ENCODE results near the gene IQCN.
A peak's percentile ranks its signal among the peaks of the same experiment; 100 is the strongest.

IQCN gene

DNA sequence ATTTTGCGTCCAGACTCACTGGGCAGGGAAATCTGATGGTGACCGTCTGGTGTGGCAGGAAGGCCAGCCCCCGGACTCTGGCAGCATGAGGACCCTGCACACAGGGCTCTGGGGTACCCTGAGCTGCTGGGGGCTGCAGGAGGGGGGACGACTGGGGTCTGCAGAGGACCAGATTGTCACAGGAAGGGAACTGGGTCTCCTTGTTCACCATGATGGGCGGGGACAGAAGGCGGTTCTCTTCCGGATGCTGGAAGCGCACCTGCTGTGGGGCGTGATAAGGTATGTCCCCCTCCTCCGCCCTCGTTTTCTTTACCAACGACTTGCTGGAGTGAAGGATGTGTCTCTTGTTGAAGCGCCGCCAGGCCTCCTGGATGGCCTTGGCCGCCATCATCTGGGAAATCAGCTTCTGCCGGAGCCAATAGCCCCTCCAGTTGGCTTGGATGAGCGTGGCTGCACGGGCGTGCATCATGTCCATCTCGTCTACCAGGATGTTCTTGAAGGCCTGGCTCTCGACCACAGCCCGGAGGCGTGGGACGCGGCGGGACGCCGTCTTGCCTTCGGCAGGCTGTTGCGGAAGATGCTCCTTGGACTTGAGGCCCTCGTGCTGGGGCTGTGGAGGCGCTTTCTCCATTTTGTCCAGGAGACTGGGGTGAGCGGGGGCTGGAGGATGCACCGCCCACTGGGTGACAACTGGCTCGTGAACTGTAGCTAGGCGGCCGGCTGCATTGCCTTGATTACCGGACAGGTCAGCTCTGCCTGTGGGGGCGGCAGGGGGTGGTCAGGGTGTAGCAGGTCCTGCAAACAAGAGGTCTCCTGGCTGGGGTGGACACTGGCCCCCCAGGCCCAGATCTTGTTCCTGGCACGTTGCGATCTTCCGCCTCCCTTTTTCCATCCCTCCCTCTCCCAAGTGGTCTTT, 7.2 kb downstream of the IQCN start:
- DNase-seq (ENCODE audit: low read depth in 2 of 2) = no peak

DNA sequence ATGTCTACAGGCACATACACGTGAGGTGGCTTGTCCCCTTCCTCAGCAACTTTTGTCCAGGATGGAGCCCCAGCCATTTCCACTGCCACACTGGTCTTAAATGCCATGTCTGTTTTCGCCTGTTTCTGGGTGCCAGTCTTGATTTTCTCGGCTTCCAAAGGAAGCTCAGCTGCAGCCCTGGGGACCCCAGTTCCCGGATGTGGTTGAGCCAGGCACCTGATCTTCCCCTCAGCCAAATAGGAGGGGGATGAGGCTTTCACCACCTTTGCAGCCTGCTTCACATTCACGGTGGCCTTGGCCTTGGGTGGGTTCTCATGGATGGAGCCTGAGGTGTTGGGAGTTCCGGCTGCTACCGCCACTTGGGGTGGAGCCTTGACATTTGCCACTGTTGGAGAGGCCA, 8.7 kb downstream of the IQCN start:
- no peak for DNase-seq (ENCODE audit: low read depth in 2 of 2)

DNA sequence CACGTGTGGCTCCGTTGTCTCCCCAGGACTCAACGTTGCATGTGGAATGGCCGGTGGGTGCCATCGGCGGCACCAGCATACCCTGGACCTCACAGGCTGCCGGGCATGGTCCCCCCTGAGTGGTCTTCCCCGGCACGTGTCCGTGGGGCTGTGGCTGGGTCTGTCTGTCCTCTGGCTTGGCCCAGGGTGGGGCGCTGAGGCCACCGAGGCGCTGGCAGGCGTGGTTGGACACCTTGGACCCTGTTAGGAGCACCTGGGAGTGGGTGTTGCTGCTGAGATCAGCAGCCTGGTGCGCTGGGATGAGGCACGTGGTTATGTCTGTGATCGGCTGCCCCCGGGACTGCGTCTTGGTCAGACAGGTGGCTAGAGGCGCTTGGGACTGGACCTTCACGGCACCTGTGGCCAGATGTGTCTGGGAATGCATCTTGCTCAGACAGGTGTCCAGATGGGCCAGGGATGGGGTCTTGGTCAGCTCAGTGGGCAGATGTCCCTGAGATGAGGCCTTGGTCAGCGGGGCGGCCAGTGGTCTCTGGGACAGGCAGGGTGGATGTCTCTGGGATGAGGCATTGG, 9.2 kb downstream of the IQCN start:
- no peak for DNase-seq (ENCODE audit: low read depth in 2 of 2)

DNA sequence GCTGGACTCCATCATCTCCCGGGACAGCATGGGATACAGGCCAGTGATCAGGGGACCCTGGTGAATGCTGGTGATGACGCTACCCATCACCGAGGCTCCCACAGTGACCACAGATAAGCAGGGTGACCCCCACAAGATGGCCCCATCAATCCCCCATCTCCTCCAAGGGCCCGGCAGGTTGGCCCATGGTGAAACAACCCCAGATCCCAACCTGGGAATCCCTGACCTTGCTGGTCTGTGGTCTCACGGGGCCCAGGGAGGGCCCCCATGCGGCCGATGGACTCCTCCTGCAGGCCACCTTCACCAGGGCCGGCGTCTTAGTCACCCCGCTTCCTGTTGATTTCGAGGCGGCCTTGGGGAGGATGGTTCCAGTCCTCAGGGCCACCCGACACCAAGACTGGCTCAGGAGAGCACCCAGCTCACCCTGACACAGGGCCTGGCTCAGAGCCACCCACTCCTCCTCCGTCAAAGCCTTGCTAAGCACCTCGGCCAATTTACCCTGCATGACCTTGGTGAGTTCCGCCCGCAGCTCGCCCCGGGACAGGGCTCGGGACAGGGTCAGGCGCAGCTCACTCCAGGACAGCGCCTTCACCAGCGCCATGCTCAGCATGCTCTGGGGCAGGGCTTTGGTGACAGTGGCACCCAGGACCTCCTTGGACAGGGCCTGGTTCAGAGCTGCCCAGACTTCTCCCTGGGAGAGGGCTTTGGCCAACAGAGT, 10.0 kb downstream of the IQCN start:
- no peak for DNase-seq (ENCODE audit: low read depth in 2 of 2)

DNA sequence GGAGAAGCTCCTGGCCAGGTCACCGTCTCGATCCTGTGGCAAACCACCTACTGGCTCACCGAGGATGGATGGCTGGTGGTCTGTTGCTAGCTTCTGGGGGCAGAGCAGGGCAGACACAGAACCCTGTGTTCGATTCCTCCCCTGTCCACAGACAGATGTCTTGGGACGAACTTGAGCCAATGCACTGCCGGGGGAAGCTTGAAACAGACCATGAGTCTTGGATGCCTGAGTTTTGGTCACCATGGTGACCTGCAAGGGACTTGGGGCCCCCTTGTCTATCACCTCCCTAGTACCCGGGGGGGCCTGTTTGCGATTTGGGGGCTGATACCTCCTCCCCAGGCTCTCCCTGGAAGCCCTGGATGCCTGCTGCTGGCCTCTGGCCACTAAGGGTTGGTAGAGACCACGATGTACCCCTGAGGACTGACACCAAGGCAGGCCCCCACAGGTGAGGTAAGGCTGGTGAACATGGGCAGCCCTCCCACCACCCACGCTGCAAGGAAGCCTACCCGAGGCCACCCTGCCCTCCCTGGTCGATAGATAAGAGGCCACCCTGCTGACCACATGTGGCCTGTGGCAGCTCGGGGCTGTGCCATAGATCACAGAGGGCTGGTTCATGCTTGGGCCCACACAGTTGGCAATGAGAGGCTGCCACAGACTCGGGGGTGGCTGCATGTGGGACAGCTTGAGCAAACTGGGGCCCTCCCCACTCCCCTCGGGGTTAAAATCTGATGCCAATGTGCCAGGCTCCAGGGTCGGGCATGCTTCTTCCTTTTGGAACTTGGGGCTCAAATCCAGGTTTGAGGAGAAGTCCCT, 10.7 kb downstream of the IQCN start:
- no peak for DNase-seq (ENCODE audit: low read depth in 2 of 2)

DNA sequence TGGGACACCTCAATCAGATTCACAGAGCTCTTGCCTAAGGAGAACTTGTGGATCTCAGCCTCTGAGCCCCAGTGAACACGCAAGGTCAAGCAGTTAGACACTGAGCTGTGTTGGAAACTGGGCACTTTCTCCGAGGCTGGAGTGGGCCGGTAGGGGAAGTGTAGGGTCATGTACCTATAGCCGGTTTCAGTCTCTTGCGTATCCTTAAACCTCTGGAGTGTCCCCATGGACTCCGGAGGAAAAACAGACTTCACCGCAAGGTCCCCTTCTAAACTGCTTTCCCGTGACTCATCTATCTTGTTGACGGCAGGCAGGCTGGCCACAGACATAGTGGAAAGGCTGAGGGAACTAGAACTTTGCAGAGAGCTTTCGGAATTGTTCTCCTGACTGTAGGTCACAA, 11.3 kb downstream of the IQCN start:
- DNase-seq (ENCODE audit: low read depth in 2 of 2) = no peak

DNA sequence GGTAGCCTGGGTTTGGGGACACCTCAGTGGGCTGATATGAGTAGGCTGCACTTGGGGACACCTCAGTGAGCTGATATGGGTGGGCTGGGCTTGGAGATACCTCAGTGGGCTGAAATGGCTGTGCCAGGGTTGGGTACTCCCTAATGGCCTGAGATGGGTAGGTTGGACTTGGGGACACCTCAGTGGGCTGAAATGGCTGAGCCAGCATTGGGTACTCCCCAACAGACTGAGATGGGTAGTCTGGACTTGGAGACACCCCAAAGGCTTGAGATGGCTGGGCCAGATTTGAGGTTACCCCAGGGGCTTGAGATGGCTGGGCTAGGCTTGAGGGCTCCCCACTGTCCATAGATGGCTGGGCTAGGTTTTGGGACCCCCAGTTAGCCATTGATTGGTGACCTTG, 12.1 kb downstream of the IQCN start:
- DNase-seq (ENCODE audit: low read depth in 2 of 2) = no peak

DNA sequence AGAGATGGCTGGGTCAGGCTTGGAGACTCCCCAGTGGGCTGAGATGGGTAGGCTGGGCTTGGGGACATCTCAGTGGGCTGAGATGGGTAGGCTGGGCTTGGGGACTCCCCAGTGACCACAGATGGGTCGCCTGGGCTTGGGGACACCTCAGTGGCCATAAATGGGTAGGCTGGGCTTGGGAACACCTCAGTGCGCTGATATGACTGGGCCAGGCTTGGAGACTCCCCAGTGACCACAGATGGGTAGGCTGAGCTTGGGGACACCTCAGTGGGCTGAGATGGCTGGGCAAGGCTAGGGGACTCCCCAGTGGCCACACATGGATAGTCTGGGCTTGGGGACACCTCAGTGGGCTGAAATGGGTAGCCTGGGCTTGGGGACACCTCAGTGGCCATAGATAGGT, 12.8 kb downstream of the IQCN start:
- DNase-seq (ENCODE audit: low read depth in 2 of 2) = no peak

DNA sequence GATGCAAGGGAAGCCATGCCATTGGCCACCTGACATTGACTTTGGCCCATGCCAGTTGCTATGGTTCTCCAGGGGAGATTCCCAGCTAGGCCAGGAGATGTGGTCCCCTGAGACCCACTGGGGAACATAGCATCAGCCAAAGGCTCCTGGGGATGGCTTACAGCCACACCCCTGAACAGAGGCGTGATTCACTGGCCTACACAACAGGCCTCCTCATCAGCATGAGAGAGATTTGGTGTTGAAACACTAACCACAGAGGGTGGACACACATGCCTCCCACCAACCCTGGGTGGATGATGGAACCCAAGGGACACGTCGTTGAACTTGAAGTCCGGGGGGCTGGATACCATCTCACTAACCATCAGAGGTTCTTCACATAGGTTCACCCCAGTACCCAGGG, 14.4 kb downstream of the IQCN start:
- no peak for DNase-seq (ENCODE audit: low read depth in 2 of 2)

DNA sequence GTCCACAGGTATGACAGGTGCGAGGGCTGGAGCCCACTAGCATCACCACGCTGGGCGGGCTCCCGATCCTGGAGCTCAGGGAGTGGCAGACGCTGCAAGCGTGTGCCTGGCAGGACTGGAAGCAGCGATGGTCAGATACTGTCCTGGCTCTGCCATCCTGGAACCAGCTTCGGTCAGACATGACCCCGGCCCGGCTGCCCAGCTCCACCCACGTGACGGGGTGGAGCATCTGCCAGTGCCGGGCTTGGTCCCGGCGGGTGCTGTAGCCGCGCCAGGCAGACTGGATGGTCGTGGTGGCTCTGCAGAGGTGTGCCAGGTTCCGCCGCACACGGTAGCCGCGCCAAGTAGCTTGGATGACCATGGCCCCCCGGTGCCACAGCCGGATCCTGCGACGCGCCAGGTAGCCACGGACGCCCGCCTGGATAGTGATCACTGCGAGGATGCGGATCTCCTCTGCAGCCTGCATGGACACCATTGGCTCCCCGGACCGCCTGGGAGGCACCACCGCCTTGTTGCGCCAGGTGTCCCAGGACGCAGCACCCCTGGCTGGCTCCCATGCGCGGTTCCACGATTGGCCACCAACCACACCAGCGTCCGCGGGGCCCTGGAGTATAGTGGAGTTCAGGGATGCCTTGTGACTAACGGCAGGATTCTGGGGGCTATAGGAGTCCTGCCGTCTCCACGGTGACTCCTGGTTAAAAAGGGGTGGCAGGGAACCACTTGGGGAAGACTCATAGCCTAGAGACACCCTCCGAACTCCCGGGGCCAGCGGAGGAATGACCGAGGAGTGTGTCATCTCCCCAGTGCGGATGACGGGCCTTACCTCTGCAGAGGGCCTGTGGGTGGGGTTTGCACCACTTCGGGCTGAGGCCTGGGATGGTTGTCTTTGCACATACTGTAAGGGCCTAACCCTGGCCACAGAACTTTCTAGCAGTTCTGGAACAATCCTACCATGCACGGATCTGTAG, 16.5 kb downstream of the IQCN start:
- no peak for DNase-seq (ENCODE audit: low read depth in 2 of 2)

DNA sequence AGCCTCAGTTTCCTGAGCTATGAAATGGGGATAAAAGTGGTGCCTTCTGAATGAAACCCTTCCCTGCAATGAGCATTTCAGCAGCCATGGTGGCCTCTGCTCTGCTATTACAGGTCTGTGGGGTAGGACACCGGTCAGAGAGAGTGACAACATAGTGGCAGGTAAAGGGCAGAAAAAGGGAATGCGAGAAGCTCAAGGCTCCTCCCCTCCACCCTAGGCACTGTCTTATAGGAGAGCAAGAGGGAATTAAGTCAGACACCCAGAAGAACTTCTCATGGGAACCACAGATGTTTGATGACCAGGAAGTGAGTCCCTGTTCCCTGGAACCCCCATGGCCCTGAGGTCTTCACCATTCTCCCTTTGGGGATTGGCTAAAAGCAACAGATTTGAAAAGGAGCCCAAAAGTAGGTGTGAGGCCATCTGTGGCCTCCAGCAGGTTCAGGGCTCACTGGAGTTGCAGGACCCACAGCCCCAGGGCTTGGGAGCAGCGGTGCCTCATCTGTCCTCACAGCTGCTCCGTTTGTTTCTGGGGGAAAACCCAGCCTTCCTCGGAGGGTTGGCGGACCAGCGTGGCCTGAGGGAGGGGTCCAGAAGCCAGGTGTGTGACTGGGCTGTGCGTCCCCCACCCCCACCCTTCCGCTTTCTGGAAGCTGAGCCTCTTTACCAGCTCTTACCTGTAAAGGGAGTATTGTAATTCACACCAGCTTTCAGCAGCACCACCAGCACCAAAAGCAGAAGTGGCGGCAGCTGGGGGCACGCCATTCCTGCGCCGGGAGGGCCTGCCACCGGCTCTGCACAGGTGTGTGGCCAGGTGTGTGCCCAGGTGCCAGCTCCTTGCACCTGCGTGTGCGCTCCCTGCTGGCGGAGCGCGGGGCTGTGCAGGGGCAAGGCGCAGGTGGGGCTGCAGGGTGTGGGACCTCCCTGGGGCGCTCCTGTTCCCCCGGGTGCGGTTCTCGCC, 19.4 kb downstream of the IQCN start:
- no peak for DNase-seq (ENCODE audit: low read depth in 2 of 2)

DNA sequence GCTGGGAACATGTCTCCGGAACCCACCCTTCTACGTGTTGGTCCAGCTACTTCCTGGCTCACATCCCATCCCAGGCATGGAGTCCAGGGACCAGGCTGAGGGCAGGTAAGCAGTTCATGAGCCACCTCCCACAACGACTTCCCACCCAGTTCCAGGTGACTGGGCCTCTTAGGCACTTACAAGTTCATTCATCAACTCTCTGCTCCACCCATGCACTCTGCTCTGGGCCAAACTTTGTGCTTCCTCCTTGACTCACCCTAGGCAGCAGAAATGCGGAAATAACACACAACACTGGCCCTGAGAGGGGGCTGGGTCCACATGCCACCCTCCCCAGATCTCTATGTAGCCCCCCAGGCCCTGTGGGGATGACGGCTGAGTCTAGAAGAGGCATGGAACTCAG, 20.5 kb downstream of the IQCN start:
- DNase-seq (ENCODE audit: low read depth in 2 of 2) = no peak

DNA sequence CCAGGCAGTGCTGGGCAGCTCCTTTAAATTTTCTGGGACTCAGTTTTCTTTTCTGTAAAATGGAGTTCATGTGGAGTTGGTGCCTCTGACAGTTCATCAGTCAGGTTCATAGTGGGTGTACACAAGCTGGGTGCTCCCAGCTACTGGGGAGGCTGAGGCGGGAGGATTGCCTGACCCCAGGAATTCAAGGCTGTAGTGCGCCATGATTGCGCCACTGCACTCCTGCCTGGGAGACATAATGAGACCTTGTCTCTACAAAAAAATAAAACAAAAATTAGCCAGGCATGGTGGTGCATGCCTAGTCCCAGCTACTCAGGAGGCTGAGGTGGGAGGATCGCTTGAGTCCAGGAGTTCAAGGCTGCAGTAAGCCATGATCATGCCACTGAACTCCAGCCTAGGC, 21.1 kb downstream of the IQCN start:
- DNase-seq (ENCODE audit: low read depth in 2 of 2) = no peak

DNA sequence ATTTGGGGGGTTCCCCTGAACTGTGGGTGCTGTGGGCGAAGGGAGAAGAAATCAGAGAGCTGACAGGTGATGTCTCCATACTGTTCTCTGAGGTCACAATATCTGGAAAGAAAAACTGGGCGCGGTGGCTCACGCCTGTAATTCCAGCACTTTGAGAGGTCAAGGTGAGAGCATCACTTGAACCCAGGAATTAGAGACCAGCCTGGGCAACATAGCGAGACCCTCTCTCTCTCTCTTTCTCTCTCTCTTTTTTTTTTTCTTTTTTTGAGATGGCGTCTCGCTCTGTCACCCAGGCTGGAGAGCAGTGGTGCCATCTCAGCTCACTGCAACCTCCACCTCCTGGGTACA, 21.9 kb downstream of the IQCN start:
- DNase-seq (ENCODE audit: low read depth in 2 of 2) = no peak

DNA sequence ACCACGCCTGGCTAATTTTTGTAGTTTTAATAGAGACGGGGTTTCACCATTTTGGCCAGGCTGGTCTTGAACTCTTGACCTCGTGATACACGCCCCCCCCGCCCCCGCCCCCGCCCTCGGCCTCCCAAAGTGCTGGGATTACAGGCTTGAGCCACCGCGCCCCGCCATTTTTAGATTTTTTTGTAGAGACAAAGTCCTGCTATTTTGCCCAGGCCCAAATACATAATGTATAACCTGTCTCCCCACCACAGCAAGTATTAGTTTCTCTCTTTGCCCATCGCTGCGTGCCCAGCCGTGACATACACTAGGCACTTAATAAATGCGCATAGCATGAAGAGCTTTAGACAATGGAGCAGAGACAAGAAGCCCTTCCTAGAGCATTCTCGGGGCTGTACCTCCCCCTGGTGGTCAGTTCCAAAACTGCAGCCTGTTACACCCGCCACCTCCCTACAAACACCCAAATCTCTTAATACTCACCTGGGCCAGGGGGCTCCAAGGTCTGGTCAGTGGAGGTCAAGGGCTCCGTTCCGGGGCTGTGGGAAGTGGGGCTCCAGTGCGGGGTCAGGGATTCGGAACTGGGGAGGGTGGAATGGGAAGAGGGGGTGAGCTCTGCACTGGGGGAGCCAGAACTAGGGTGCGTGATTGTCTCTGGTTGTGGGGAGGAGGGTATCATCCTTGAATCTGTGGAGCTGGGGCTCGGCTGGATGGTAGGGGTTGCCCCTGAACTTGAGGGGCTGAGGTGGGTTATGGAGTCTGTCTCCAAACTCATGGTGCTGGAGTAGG, 22.5 kb downstream of the IQCN start:
- DNase-seq (ENCODE audit: low read depth in 2 of 2) = peak; percentile 61 to 64

DNA sequence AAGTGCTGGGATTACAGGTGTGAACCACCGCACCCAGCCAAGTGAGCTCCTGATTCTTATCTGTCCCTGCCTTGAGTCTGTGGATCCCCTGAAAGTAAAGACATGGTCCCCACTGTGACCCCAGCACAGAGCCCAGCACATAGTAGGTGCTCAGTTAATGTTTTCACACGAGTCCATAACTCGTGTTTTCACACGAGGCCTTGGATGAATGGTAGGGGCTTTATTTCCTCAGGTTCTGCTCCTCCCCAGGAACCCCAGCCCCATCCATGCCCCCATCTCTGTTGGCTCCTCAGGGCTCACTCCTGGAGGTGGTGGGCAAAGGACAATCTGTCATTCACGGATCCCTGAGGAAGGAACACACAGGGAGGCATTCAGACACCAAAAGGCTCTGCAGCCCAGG, 24.4 kb downstream of the IQCN start:
- no peak for DNase-seq (ENCODE audit: low read depth in 2 of 2)

DNA sequence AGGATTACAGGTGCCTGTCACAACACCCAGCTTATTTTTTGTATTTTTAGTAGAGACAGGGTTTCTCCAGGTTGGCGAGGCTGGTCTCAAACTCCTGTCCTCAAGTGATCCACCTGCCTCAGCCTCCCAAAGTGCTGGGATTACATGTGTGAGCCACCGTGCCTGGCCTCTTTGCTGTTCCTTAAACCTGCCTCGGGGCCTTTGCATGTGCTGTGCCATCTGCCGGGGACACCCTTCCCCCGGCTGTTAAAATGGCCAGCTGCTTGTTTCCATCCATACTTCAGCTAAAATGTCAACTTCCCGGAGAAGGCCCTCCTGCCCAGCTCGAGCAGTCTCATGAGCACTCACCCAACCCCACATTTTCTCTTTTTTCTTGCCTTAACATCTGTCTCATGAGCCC, 29.0 kb downstream of the IQCN start:
- DNase-seq (ENCODE audit: low read depth in 2 of 2) = no peak

DNA sequence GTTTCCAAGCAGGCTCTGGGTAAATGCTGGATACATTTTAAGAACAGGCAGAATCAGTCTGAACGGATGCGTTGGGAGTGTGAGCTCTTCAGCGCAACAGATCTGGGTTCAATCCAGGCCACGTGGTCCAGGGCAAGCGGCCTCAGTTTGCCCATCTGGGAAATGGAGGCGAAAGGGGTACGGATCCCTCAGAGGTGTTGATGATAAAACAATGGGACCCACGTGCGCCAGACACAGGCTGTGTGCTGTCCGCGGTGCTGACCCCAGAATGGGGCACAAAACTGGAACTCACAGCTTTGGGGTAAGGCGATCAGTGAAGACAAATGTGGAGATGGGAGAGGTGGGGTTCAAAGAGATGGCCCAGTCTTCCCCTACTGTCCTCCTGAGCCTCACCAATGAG, 34.9 kb downstream of the IQCN start:
- no peak for DNase-seq (ENCODE audit: low read depth in 2 of 2)

DNA sequence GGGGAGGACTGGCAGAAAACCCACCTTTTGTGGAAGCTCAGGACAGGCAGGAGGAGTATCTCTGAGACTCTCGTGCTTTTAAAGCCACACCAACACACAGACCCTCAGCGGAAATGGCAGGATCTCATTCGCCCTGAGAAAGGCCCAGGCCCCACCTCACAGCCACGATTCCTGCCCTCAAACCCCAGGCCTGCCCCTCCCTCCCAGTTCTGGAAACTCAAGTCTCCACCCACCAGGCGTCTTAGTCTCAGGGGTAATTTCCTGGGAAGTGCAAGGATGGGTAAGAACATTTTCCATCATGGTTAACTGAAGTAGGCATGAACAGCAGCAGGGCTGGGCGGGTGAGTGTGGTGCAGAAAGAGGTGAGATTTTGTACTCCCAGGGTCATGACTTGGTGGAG, 40.1 kb downstream of the IQCN start:
- DNase-seq (ENCODE audit: low read depth in 2 of 2) = no peak
